ENCODE results near the gene SHCBP1L.

DNA sequence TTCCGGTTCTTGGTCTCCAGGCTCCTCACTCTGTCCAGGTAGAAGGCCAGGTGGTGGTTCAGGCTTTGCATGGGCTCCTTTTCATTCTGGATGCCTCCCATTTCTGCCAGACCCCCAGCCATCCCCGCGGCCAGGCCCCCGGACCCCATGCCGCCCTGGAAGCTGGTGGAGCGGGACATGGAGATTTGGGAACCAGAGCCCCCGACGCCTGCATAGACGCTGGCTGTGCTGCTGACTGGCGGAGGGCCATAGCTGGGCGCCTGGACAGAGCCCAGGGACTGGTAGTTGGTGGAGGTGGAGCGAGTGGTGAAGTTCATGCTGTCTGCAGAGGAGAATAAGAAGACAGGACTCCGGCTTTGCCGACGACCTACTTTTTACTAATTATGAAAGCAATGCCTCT is 7.1 kb upstream of the SHCBP1L start:
- TF ChIP-seq, protein P1, sequence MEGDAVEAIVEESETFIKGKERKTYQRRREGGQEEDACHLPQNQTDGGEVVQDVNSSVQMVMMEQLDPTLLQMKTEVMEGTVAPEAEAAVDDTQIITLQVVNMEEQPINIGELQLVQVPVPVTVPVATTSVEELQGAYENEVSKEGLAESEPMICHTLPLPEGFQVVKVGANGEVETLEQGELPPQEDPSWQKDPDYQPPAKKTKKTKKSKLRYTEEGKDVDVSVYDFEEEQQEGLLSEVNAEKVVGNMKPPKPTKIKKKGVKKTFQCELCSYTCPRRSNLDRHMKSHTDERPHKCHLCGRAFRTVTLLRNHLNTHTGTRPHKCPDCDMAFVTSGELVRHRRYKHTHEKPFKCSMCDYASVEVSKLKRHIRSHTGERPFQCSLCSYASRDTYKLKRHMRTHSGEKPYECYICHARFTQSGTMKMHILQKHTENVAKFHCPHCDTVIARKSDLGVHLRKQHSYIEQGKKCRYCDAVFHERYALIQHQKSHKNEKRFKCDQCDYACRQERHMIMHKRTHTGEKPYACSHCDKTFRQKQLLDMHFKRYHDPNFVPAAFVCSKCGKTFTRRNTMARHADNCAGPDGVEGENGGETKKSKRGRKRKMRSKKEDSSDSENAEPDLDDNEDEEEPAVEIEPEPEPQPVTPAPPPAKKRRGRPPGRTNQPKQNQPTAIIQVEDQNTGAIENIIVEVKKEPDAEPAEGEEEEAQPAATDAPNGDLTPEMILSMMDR (IDR thresholded peaks at IDR 0.05): no peak
- TF ChIP-seq POLR2A (IDR thresholded peaks at IDR 0.05): no peak

Data from uterus (tissue), 2 donors.